Colonic mucosa (tissue), 4 donors: ENCODE data around the gene ARHGAP32. TPM values are rescaled to one million over a fixed set of nuclear protein-coding genes. Genes with fewer than 3 reads are reported as not detected.

Experiments
- DNase-seq: peaks from one replicate; pipeline ENCODE4 v3.0.0-alpha.2; 2020
- H3K27ac ChIP-seq: fragments of 200-600 bp; one replicate; pipeline ENCODE4 v1.8.0; 2021
- H3K27me3 ChIP-seq: fragments of 200-600 bp; one replicate; pipeline ENCODE4 v1.8.0; 2021
- H3K36me3 ChIP-seq: fragments of 200-600 bp; one replicate; pipeline ENCODE4 v1.8.0; 2021
- H3K4me1 ChIP-seq: fragments of 200-600 bp; one replicate; pipeline ENCODE4 v1.8.0; 2021; ENCODE audit warnings: mild to moderate bottlenecking
- H3K4me3 ChIP-seq: fragments of 200-600 bp; one replicate; pipeline ENCODE4 v1.8.0; 2021
- H3K9ac ChIP-seq, 2 donors: one replicate each; pipeline ENCODE4 v1.7.0; 2013; ENCODE audit warnings: control low read depth in 2 of 2, low read depth in 2 of 2, low read length in 2 of 2
- H3K9me3 ChIP-seq: fragments of 200-600 bp; one replicate; pipeline ENCODE4 v1.8.0; 2021
- intact Hi-C: fragments of 100-400 bp; cut with DNase I; formaldehyde crosslinking; loops from one replicate; pipeline ENCODE4 v1.14.1; 2022
- total RNA-seq, 2 donors: library from RNA; stranded (reverse); fragmentation: NEBNext Ultra II Directional in 1 of 2; extraction: Animal tissue kit (Norgen Biotek cat#: 25700) in 1 of 2; gene quantifications; one replicate each; pipeline ENCODE4 v1.2.1, GENCODE V29; 2021
- TF ChIP-seq, protein P1 (sequence below): fragments of 200-600 bp; IDR thresholded peaks from one replicate; pipeline ENCODE4 v1.8.0; 2022; ENCODE audit warnings: antibody characterized with exemption, mild to moderate bottlenecking
- donor health status: healthy.
- donor health status: DM: no; HTN: no; CAD: no.
- donor health status: DM: no; HTN: no; CAD: no.

ARHGAP32 gene
- total RNA-seq, 2 donors from 2014 or later: 52.6 to 65.7 TPM

DNA sequence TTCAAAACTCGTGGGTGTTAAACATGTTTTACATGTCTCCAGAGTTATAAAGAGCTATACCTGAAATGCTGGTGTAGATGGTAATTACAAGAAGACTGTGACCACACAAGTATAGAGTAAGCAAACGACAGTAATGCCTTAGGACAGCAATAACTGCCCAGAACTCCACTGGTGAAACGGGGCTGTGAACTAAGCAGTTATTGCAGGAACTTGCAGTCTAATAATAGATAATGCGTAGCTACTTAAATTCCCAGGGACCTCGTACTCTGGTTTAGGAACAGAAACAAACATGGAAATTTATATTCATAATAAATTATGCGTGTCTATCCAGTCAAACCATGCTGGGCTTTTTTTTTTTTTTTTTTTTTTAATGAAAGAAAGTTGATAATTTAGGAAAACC is 224.5 kb downstream of the ARHGAP32 start:
- no peak for DNase-seq
- no peaks in the 10 kb centered on the region for H3K4me1 ChIP-seq
- H3K9me3 ChIP-seq: no peaks in the 10 kb centered on the region
- intact Hi-C loops: no loop called here
- H3K9ac ChIP-seq: no peak overlapping the region
- H3K4me3 ChIP-seq: no peak overlapping the region
- H3K36me3 ChIP-seq: peaks cover 11% of the 10 kb centered on the region
- TF ChIP-seq, protein P1, sequence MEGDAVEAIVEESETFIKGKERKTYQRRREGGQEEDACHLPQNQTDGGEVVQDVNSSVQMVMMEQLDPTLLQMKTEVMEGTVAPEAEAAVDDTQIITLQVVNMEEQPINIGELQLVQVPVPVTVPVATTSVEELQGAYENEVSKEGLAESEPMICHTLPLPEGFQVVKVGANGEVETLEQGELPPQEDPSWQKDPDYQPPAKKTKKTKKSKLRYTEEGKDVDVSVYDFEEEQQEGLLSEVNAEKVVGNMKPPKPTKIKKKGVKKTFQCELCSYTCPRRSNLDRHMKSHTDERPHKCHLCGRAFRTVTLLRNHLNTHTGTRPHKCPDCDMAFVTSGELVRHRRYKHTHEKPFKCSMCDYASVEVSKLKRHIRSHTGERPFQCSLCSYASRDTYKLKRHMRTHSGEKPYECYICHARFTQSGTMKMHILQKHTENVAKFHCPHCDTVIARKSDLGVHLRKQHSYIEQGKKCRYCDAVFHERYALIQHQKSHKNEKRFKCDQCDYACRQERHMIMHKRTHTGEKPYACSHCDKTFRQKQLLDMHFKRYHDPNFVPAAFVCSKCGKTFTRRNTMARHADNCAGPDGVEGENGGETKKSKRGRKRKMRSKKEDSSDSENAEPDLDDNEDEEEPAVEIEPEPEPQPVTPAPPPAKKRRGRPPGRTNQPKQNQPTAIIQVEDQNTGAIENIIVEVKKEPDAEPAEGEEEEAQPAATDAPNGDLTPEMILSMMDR: no peak
- H3K27ac ChIP-seq: no peak overlapping the region
- H3K27me3 ChIP-seq: no peaks in the 10 kb centered on the region

DNA sequence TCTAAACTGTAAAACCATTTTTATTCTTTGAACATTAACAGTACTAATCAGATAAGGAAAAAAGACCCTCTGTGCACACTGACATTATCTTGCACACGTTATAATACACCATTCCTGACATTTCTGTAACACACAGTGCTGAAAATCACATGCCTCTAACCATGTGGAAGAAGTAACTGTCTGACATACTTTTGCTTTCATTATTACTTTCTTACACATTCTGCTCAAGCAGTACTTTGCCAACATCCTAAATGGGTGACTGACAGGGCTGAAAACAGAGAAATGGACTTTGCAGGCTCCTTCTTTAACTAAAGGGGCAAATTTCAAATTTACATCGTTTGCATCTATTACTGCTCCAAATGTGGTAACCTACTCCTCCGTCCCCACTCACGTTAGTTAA is 226.6 kb downstream of the ARHGAP32 start:
- no peaks in the 10 kb centered on the region for H3K9me3 ChIP-seq
- H3K4me1 ChIP-seq: no peaks in the 10 kb centered on the region
- no peak overlapping the region for H3K4me3 ChIP-seq
- no peaks in the 10 kb centered on the region for H3K27me3 ChIP-seq
- no peak for DNase-seq
- TF ChIP-seq, protein P1: no peak
- H3K27ac ChIP-seq: no peak overlapping the region
- H3K36me3 ChIP-seq: peaks cover 11% of the 10 kb centered on the region
- H3K9ac ChIP-seq: no peak overlapping the region
- intact Hi-C loops: no loop called here

- no peaks in the 10 kb centered on the region for H3K27me3 ChIP-seq
- intact Hi-C loops: no loop called here
- H3K4me1 ChIP-seq: no peaks in the 10 kb centered on the region
- H3K4me3 ChIP-seq: no peak overlapping the region
- no peak overlapping the region for H3K27ac ChIP-seq
- TF ChIP-seq, protein P1: no peak
- H3K9ac ChIP-seq: no peak overlapping the region
- H3K36me3 ChIP-seq: peaks cover 8% of the 10 kb centered on the region
- no peak for DNase-seq
- no peaks in the 10 kb centered on the region for H3K9me3 ChIP-seq
Measured at GRCh38 chr11:128964463-128964930, 227.6 kb downstream of the ARHGAP32 start.

GRCh38 chr11:128963744-128964325 is 228.3 kb downstream of the ARHGAP32 start:
- DNase-seq: no peak
- Histone ChIP-seq H3K27me3 (no peaks in the 10 kb centered on the region), H3K4me1 (no peaks in the 10 kb centered on the region), H3K9me3 (no peaks in the 10 kb centered on the region), H3K36me3 (peaks cover 2% of the 10 kb centered on the region), H3K4me3 (no peak overlapping the region), H3K27ac (no peak overlapping the region), H3K9ac (no peak overlapping the region)
- intact Hi-C loops: no loop called here
- TF ChIP-seq, protein P1: no peak

DNA sequence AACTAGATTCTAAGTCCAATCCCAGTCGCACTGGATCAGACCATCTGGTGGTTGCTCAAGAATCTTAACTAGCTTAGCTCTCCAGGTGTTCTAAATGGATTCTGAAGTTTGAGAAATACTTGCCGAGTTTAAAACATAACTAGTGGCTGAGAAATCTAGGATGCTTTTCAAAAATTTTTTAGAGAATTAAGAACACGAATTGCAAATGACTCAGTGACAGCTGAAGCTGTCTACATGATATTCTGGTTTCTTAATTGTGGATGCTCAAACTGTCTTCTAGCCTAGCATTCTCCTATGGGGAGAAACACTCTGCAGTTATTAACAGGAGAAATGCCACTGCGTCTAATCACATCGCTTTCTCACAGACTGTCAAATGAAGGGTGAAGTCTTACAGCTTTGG is 229.2 kb downstream of the ARHGAP32 start:
- Histone ChIP-seq H3K9ac (no peak overlapping the region), H3K27ac (no peak overlapping the region), H3K4me1 (no peaks in the 10 kb centered on the region), H3K27me3 (no peaks in the 10 kb centered on the region), H3K36me3 (no peaks in the 10 kb centered on the region), H3K9me3 (no peaks in the 10 kb centered on the region), H3K4me3 (no peak overlapping the region)
- TF ChIP-seq, protein P1: no peak
- no peak for DNase-seq
- intact Hi-C loops: no loop called here
